ENCODE results near the gene DNAH7. TPM values are rescaled to one million over a fixed set of nuclear protein-coding genes. Genes with fewer than 3 reads are reported as not detected.
A peak's percentile ranks its signal among the peaks of the same experiment; 100 is the strongest.

Gene DNAH7
- total RNA-seq, 6 experiments from 2014 or later: 0.12 to 0.35 (median 0.26) TPM

DNA sequence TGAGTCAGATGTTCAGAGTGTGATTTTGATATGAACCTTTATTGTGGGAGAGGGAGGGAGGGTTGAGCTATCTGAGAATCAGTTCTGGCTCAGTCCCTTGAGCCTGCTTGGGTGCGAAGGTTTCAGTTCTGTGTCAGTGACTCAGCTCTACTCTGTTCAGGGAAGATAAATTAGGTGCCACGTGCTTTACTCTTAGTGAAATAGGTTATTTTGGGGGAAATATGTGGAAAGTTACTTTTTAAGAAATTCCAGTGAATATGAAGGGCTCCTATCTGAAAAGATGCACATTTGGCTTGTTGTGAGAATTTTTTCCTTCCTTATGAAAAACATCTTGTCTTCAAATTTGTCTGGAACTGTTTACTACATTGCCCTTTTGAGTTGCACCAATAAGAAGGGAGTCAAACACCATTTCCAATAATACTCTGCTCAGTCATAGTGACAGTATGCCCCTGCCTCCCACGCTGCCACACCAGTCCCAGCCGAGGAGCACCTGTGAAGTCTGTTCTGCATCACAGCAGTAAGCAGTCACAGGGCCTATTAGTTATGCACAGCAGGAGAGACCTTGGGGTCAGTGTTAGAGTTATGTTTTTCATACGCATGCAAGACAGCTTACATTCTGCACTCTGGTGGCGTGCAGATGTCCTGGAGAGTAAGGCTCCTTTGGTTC, 32.8 kb upstream of the DNAH7 start:
- peak in 1 of 4 donors; percentile 39 for ATAC-seq
- TF ChIP-seq, protein P1, sequence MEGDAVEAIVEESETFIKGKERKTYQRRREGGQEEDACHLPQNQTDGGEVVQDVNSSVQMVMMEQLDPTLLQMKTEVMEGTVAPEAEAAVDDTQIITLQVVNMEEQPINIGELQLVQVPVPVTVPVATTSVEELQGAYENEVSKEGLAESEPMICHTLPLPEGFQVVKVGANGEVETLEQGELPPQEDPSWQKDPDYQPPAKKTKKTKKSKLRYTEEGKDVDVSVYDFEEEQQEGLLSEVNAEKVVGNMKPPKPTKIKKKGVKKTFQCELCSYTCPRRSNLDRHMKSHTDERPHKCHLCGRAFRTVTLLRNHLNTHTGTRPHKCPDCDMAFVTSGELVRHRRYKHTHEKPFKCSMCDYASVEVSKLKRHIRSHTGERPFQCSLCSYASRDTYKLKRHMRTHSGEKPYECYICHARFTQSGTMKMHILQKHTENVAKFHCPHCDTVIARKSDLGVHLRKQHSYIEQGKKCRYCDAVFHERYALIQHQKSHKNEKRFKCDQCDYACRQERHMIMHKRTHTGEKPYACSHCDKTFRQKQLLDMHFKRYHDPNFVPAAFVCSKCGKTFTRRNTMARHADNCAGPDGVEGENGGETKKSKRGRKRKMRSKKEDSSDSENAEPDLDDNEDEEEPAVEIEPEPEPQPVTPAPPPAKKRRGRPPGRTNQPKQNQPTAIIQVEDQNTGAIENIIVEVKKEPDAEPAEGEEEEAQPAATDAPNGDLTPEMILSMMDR (IDR thresholded peaks at IDR 0.05): no peak
- TF ChIP-seq POLR2A (IDR thresholded peaks at IDR 0.05): no peak
- no peak overlapping the region for H3K27ac ChIP-seq

DNA sequence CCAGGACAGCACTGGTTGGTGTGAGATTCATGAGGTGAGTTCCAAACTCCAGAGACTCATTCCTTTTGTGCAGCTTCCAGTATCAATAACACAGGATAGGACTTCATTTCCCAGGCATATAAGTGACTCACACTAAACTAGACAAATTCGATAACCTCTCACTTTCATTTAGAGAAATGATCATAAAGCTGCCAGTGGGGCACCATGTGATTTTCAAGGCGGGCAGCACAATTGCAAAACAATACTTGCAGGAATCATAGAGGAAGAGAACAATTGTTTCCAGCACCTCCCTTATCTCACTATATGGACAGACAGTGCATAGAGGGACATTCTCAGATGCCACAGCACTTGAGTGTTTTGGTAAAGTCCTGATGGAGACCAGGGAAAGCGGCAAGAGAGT, 31.3 kb upstream of the DNAH7 start:
- ATAC-seq (no peak), DNase-seq (no peak)
- no peaks in the 10 kb centered on the region for H3K4me1 ChIP-seq
- no peaks in the 10 kb centered on the region for H3K36me3 ChIP-seq
- intact Hi-C loops (cut with DNase I): no loop called here
- no peak overlapping the region for H3K4me3 ChIP-seq
- 61% methylated on average over 3 of the region's 3 CpGs for WGBS (ENCODE audit: insufficient coverage, low coverage, low lambda C conversion rate, missing lambda C conversion rate)
- TF ChIP-seq POLR2A (IDR thresholded peaks at IDR 0.05): no peak
- TF ChIP-seq, protein P1 (IDR thresholded peaks at IDR 0.05): no peak
- no peaks in the 10 kb centered on the region for H3K9me3 ChIP-seq
- no peak overlapping the region for H3K27ac ChIP-seq
- H3K27me3 ChIP-seq: no peaks in the 10 kb centered on the region

More for the DNA sequence above, 32.8 kb upstream of the DNAH7 start:
- Histone ChIP-seq H3K4me3 (no peak overlapping the region), H3K36me3 (no peaks in the 10 kb centered on the region), H3K27me3 (no peaks in the 10 kb centered on the region), H3K9me3 (no peaks in the 10 kb centered on the region), H3K4me1 (no peaks in the 10 kb centered on the region)
- intact Hi-C loops (cut with DNase I): no loop called here
- WGBS (ENCODE audit: insufficient coverage, low coverage, low lambda C conversion rate, missing lambda C conversion rate): 41% methylated on average over 4 of the region's 6 CpGs
- DNase-seq: no peak

DNA sequence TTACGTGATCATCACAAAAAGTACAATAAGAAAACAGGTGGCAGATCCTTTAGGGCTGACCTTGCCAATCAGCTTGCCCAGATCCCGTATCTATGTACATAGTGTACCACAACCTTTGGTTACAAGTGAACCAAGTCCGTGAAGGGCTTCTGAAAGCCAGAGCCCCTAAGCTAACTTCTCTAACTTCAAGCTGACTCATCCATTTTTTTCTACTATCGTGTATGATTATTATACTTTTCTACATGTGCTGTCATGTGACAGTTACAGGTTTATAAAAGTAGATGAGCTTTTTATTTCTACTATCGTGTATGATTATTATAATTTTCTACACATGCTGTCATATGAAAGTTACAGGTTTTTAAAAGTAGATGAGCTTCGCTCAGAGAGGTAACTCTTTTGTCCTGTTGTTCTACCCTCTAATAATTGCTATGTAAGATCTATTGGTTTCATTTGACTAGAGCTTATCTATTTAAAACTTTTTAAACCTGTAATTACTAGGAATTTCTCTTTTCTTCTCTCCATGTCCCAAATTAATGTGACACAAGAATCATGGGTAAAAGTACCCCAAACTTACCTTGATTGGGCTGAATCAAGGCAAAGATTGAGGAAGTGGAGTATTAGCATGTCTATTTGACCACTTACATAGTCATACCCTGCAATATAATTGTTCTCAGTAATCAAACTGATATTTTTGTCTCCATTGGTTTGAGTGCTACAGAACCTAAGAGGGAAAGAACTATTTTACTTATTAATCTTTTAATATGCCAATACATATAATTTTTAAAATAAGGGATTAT, 29.4 kb upstream of the DNAH7 start:
- Histone ChIP-seq H3K27me3 (no peaks in the 10 kb centered on the region), H3K9me3 (no peaks in the 10 kb centered on the region), H3K27ac (no peak overlapping the region), H3K36me3 (no peaks in the 10 kb centered on the region), H3K4me1 (no peaks in the 10 kb centered on the region), H3K4me3 (no peak overlapping the region)
- ATAC-seq (no peak), DNase-seq (no peak)
- no peak for TF ChIP-seq POLR2A (IDR thresholded peaks at IDR 0.05)
- TF ChIP-seq, protein P1 (IDR thresholded peaks at IDR 0.05): no peak
- intact Hi-C loops (cut with DNase I): no loop called here
- 57% methylated on average over 6 of the region's 6 CpGs for WGBS (ENCODE audit: insufficient coverage, low coverage, low lambda C conversion rate, missing lambda C conversion rate)

DNA sequence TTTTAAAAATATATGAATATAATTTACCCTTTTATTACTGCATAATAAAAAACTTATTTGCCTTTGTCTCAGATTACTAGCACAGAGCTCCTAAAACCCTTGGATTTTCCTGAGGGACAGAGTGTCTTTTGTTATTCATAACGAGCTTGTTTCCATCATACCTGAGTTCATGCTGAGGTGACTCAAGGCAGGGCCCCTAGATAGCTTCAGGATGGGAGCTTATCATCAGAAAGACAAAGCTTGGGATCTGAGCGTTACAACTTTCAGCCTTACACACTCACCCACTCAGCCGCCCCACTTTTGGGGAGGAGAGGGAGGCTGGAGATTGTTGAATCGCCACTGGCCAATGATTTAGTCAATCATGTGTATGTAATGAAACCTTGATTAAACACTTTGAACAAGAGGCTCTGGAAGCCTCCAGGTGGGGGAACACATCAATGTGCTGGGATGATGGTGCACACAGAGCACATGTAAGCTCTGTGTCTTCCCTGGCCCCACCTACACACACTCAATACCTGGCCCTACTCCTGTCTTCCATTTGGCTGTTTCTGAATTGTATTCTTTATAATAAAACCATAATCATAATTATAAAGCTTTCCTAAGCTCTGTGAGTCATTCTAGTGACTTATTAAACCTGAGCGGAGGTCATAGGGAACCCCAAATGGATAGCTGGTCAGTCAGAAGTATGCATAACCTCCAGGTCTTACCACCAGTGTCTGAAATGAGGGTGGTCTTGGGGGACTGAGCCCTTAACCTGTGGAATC, 28.5 kb upstream of the DNAH7 start:
- no peak overlapping the region for H3K27ac ChIP-seq
- no peak for DNase-seq
- TF ChIP-seq, protein P1 (IDR thresholded peaks at IDR 0.05): no peak
- no peak for TF ChIP-seq POLR2A (IDR thresholded peaks at IDR 0.05)
- H3K4me3 ChIP-seq: no peak overlapping the region
- 54% methylated on average over 4 of the region's 5 CpGs for WGBS (ENCODE audit: insufficient coverage, low coverage, low lambda C conversion rate, missing lambda C conversion rate)
- ATAC-seq: no peak
- H3K9me3 ChIP-seq: no peaks in the 10 kb centered on the region
- H3K36me3 ChIP-seq: no peaks in the 10 kb centered on the region
- H3K4me1 ChIP-seq: no peaks in the 10 kb centered on the region
- intact Hi-C loops (cut with DNase I): no loop called here
- no peaks in the 10 kb centered on the region for H3K27me3 ChIP-seq
